Motor neuron (in vitro differentiated cells): ENCODE measurements around the gene HNRNPM. TPM values are rescaled to one million over a fixed set of nuclear protein-coding genes. Genes with fewer than 3 reads are reported as not detected.
A peak's percentile ranks its signal among the peaks of the same experiment; 100 is the strongest.

ENCODE experiments used
- ATAC-seq, 8 experiments: fragments of 200-7000 bp; cut with Tn5 transposase; replicated peaks in 6 of 8; 2 replicates each; pipeline ENCODE4 v1.8.0; 2021; ENCODE audit warnings: mild to moderate bottlenecking in 8 of 8, moderate library complexity in 8 of 8
- H3K27ac ChIP-seq, 2 donors: fragments of 250-450 bp; sonication (Bioruptor Pico); 2 replicates each; pipeline ENCODE4 v1.9.0; 2021; ENCODE audit warnings: antibody characterized with exemption in 2 of 2, mild to moderate bottlenecking in 2 of 2, moderate library complexity in 1 of 2
- H3K4me1 ChIP-seq, 2 donors: fragments of 250-450 bp; sonication (Bioruptor Pico); replicated peaks in 1 of 2; 2 replicates each; pipeline ENCODE4 v1.6.1; 2021; ENCODE audit warnings: antibody characterized with exemption in 2 of 2, mild to moderate bottlenecking in 2 of 2, moderate library complexity in 1 of 2
- H3K4me3 ChIP-seq, 5 donors: fragments of 250-450 bp; sonication (Bioruptor Pico); 2 replicates each; pipeline ENCODE4 v1.9.0; 2021; ENCODE audit warnings: antibody characterized with exemption in 5 of 5, mild to moderate bottlenecking in 5 of 5, moderate library complexity in 4 of 5
- WGBS, 10 experiments: fragments of 450-650 bp; shearing (Covaris generic); methylation state at CpG; one replicate each; pipeline ENCODE4 v1.0.0; 2022; 5-methylcytosine and 5-hydroxymethylcytosine counted together
- in situ Hi-C, 9 experiments: fragments of 400-800 bp; cut with MboI; loops; one replicate each; pipeline ENCODE4 v1.15.0; 2021; ENCODE audit warnings: low sequenced_read_pairs in 9 of 9, low pct_unique_long_range_greater_than_20kb in 2 of 9; ENCODE audit not compliant: unreplicated experiment in 9 of 9
- total RNA-seq, 8 experiments: library from RNA; unstranded; fragments of 300-600 nt; gene quantifications; 2 replicates each; pipeline versions ENCODE4 v1.2.3 to v1.2.4, GENCODE V29; 2022

The HNRNPM gene
- total RNA-seq, 8 experiments from 2014 or later, result 44.2 to 280 (median 73.5) TPM

- H3K4me3 ChIP-seq, result no peak overlapping the region
- whole genome bisulfite sequencing, 10 experiments, result 60 to 100% (median 100%) methylated on average over 1 to 4 of the region's 6 CpGs; no CpG with 5 or more reads in 5 of the 10 experiments
- H3K4me1 ChIP-seq, result peaks cover 3 to 5% of the 10 kb centered on the region in 2 donors
- in situ Hi-C loops, result loop anchor here in 1 of 9 experiments (10.0 kb wide), 1 partner anchor 147 kb away; no protein-coding TSS in a partner anchor
- H3K27ac ChIP-seq, result no peak overlapping the region
- ATAC-seq, result no peak
Observed at GRCh38 chr19:8501516-8501915, 56.7 kb downstream of the HNRNPM start.

DNA sequence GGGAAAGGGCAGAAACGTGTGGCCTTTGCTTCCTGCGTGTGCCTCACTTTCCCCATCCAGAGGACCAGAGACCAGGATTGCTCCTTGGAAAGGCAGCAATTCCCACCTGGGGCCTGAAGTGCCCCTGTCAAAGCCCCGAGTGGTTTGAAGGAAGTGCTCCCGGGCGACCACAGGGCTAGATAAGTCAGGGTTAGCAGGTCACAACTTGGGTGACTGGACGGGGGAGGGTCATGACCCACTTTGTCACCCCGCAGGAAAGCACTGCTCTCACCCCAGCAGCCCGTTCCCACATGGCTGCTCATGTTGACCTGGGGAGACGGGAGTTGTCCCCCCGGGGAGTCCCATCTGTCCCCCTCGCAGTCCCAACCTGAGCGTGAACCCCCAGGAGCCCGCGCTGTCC lies 57.2 kb downstream of the HNRNPM start:
- Histone ChIP-seq H3K27ac (no peak overlapping the region), H3K4me1 (peaks cover 4 to 9% of the 10 kb centered on the region in 2 donors), H3K4me3 (no peak overlapping the region)
- in situ Hi-C loops, result loop anchor here in 1 of 9 experiments (10.0 kb wide), 1 partner anchor 147 kb away; no protein-coding TSS in a partner anchor
- no peak for ATAC-seq
- WGBS, 10 experiments, result 0 to 93% (median 40%) methylated on average over 1 to 3 of the region's 14 CpGs; no CpG with 5 or more reads in 6 of the 10 experiments

GRCh38 chr19:8503510-8503909 lies 58.7 kb downstream of the HNRNPM start:
- in situ Hi-C loops, result loop anchor here in 1 of 9 experiments (10.0 kb wide), 1 partner anchor 149 kb away; no protein-coding TSS in a partner anchor
- peaks cover 4 to 9% of the 10 kb centered on the region in 2 donors for H3K4me1 ChIP-seq
- no peak overlapping the region for H3K4me3 ChIP-seq
- no peak overlapping the region for H3K27ac ChIP-seq
- 80 to 100% (median 100%) methylated on average over 1 to 2 of the region's 7 CpGs; no CpG with 5 or more reads in 7 of the 10 experiments for WGBS, 10 experiments
- ATAC-seq, result no peak

GRCh38 chr19:8504171-8504570 lies 59.4 kb downstream of the HNRNPM start:
- peaks cover 4 to 9% of the 10 kb centered on the region in 2 donors for H3K4me1 ChIP-seq
- no peak overlapping the region for H3K4me3 ChIP-seq
- 88 to 100% (median 93%) methylated on average over 2 to 6 of the region's 7 CpGs; no CpG with 5 or more reads in 3 of the 10 experiments for WGBS, 10 experiments
- in situ Hi-C loops, result loop anchor here in 1 of 9 experiments (10.0 kb wide), 1 partner anchor 149 kb away; no protein-coding TSS in a partner anchor
- ATAC-seq, result no peak
- no peak overlapping the region for H3K27ac ChIP-seq

- in situ Hi-C loops, result loop anchor here in 1 of 9 experiments (10.0 kb wide), 1 partner anchor 150 kb away; no protein-coding TSS in a partner anchor
- 8 to 93% (median 91%) methylated on average over 2 to 5 of the region's 6 CpGs; no CpG with 5 or more reads in 4 of the 10 experiments for WGBS, 10 experiments
- Histone ChIP-seq H3K4me1 (peaks cover 4 to 9% of the 10 kb centered on the region in 2 donors), H3K27ac (no peak overlapping the region), H3K4me3 (no peak overlapping the region)
- no peak for ATAC-seq
Observed at GRCh38 chr19:8504919-8505318, 60.1 kb downstream of the HNRNPM start.

DNA sequence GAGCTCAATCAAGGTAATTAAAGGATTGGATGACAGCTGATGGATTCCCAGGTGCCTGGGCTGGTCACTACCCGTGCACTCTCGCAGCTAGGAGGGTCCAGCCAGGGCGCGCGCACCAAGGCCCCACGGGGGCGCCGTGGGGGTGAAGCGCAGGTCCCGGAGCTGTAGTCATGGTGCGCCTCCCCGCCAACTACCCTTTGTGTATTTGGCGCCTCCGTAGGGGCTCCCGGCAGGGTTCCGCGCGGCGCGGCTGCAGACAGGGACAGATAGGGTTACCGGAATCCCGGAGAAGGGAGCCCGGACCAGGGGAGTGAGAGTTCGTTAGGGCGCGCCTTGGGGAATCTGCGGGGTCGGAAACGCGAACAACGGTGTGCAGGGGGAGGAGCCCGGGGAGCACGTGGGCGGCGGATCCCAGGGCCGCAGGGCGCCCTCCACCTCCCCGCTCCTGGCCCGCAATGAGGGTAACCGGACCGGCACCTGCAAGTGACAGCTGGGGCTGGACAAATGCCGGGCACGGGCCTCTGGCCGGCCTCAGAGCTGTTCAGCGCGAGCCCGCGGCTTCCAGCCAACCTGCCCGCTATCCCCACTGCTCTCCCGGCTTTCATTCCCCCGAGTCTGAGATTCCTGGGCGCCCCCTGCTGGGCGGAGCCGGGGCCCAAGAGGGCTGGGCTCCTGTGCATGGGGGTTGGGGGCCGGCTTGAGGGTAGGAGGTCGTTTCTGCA lies 61.1 kb downstream of the HNRNPM start:
- Histone ChIP-seq H3K4me1 (peaks cover 4 to 9% of the 10 kb centered on the region in 2 donors), H3K4me3 (peak overlapping the region; percentile 39 to 47 (median 42)), H3K27ac (peak overlapping the region; percentile 67 to 75)
- WGBS, 10 experiments, result 0 to 10% (median 3%) methylated on average over 2 to 22 of the region's 56 CpGs; no CpG with 5 or more reads in 3 of the 10 experiments
- in situ Hi-C loops, result loop anchor here in 1 of 9 experiments (10.0 kb wide), 1 partner anchor 151 kb away; no protein-coding TSS in a partner anchor
- ATAC-seq, result peak; percentile 84 to 94 (median 89)

- 0 to 20% methylated on average over 1 to 2 of the region's 18 CpGs; no CpG with 5 or more reads in 8 of the 10 experiments for WGBS, 10 experiments
- peaks cover 4 to 9% of the 10 kb centered on the region in 2 donors for H3K4me1 ChIP-seq
- in situ Hi-C loops, result loop anchor here in 1 of 9 experiments (10.0 kb wide), 1 partner anchor 152 kb away; no protein-coding TSS in a partner anchor
- peak overlapping the region; percentile 67 to 75 for H3K27ac ChIP-seq
- peak overlapping the region; percentile 39 to 47 (median 42) for H3K4me3 ChIP-seq
- ATAC-seq, result peak in 6 of 8 experiments; percentile 3 to 65 (median 20)
Observed at GRCh38 chr19:8506402-8506957, 61.7 kb downstream of the HNRNPM start.

DNA sequence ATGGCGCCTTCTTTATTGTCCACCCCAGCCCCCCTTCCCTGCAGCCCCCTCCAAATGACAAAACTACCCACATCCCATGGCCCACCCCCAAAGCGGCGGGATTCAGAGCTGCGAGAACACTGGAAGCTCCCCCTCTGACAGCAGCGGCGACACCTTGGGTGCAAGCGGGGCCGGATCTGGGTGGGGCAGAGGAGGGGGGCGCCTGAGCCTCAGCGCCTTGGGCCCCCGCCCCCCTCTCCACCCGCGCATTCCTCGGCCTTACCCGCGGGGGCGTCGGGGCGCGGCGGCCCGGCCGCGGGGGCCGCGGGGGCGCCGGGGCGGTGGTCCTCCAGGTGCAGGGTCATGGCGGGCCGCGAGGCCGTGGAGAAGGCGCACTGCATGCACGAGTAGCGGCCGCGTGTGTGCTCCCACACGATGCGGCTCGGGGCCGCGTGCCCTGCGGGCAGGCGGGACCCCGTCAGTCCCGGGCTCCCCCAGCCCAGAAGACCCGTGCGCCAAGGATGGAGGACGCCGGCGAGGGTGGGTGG lies 65.9 kb downstream of the HNRNPM start:
- in situ Hi-C loops, result no loop called here
- Histone ChIP-seq H3K4me1 (peaks cover 21 to 27% of the 10 kb centered on the region in 2 donors), H3K4me3 (no peak overlapping the region), H3K27ac (no peak overlapping the region)
- WGBS, 10 experiments, result 80 to 100% methylated on average over 2 to 7 of the region's 52 CpGs; no CpG with 5 or more reads in 8 of the 10 experiments
- ATAC-seq, result no peak

DNA sequence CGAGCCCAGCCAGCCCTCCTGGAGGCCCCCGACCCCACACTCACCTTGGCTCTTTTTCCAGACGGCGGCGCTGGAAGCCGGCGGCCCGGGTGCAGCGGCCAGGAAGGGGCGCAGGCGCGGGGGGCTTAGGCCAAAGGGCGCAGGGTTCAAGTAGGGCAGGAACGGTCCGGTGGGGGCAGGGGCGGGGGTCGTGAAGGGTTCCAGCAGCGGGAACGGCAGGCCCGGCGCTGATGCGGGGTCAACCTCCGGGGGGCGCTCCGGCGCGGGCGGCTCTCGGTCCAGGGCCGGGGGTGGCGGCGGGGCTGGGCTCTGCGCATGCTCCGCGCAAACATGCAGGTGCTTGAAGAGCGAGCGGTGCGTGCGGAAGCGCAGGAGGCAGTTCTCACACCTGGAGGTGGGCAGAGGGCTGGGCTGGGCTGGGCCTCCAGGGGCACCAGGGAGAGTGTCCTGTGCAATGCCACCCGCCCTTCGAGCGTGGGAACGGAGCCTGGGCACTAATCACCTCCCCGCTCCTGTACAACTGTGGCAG lies 66.9 kb downstream of the HNRNPM start:
- H3K4me3 ChIP-seq, result no peak overlapping the region
- no peak overlapping the region for H3K27ac ChIP-seq
- no CpG with 5 or more reads among the region's 45 CpGs for WGBS, 10 experiments
- in situ Hi-C loops, result no loop called here
- no peak for ATAC-seq
- peaks cover 17 to 22% of the 10 kb centered on the region in 2 donors for H3K4me1 ChIP-seq

GRCh38 chr19:8512115-8512967 lies 67.6 kb downstream of the HNRNPM start:
- H3K4me1 ChIP-seq, result peaks cover 17 to 18% of the 10 kb centered on the region in 2 donors
- no peak for ATAC-seq
- in situ Hi-C loops, result no loop called here
- whole genome bisulfite sequencing, 10 experiments, result 86 to 100% (median 100%) methylated on average over 1 to 3 of the region's 22 CpGs; no CpG with 5 or more reads in 7 of the 10 experiments
- H3K27ac ChIP-seq, result peak overlapping the region; percentile 100
- no peak overlapping the region for H3K4me3 ChIP-seq

- peak in 5 of 8 experiments; percentile 0 to 6 (median 1) for ATAC-seq
- Histone ChIP-seq H3K4me3 (peak overlapping the region; percentile 69 to 92 (median 81)), H3K27ac (peak overlapping the region; percentile 100), H3K4me1 (peaks cover 17 to 18% of the 10 kb centered on the region in 2 donors)
- 0 to 66% (median 37%) methylated on average over 1 to 10 of the region's 19 CpGs; no CpG with 5 or more reads in 6 of the 10 experiments for WGBS, 10 experiments
- in situ Hi-C loops, result no loop called here
Observed at GRCh38 chr19:8513036-8513686, 68.4 kb downstream of the HNRNPM start.
